SK-N-SH (cell line): ENCODE data around the gene GFOD2. TPM values are rescaled to one million over a fixed set of nuclear protein-coding genes. Genes with fewer than 3 reads are reported as not detected.

Source experiments
- CTCF ChIA-PET: fragments of 300-600, 350-600 bp; formaldehyde crosslinking; extraction: SDS; loops from one replicate; lab custom pipeline; 2021; lab: Yijun Ruan, JAX
- POLR2A ChIA-PET: fragments of 350-600 bp; sonication (Branson Sonifier 250); formaldehyde crosslinking; extraction: SDS; loops from one replicate; lab custom pipeline; 2020; ENCODE audit warnings: antibody characterized with exemption, inconsistent platforms; lab: Yijun Ruan, JAX
- DNase-seq: peaks from one replicate; pipeline ENCODE4 v3.0.0; 2012
- H2AFZ ChIP-seq: fragments of 200-600 bp; sonication (generic); 2 replicates; pipeline ENCODE4 v1.8.1; 2016; ENCODE audit warnings: antibody characterized with exemption, mild to moderate bottlenecking, low read depth
- H3F3A ChIP-seq: fragments of 200-600 bp; sonication (generic); replicated peaks from 2 replicates; pipeline ENCODE3; 2016; ENCODE audit warnings: antibody characterized with exemption, mild to moderate bottlenecking; ENCODE audit not compliant: insufficient read depth
- H3K27ac ChIP-seq, 2 experiments: fragments of 200-500 bp in 1 of 2; fragments of 200-600 bp in 1 of 2; sonication (Bioruptor generic) in 1 of 2; sonication (generic), shearing (Covaris generic) in 1 of 2; 2 replicates each; pipeline versions ENCODE4 v1.5.1 to v1.6.1; 2014 to 2016; ENCODE audit warnings: low read depth in 2 of 2, inconsistent platforms in 1 of 2, low read length in 1 of 2, mild to moderate bottlenecking in 1 of 2, mixed read lengths in 1 of 2
- H3K27me3 ChIP-seq: fragments of 200-600 bp; sonication (generic), shearing (Covaris generic); 2 replicates; pipeline ENCODE4 v1.6.1; 2016; ENCODE audit warnings: mixed run types; ENCODE audit not compliant: insufficient read depth
- H3K36me3 ChIP-seq, 2 experiments: fragments of 200-500 bp in 1 of 2; fragments of 200-600 bp in 1 of 2; sonication (Bioruptor generic) in 1 of 2; sonication (generic) in 1 of 2; replicated peaks in 1 of 2; 2 replicates each; pipeline versions ENCODE3 to v1.5.1; 2014 to 2016; ENCODE audit warnings: low read length in 1 of 2, mild to moderate bottlenecking in 1 of 2; ENCODE audit not compliant: insufficient read depth in 2 of 2, control insufficient read depth in 1 of 2
- H3K4me1 ChIP-seq, 2 experiments: fragments of 200-500 bp in 1 of 2; fragments of 200-600 bp in 1 of 2; sonication (Bioruptor generic) in 1 of 2; sonication (generic), shearing (Covaris generic) in 1 of 2; 2 replicates each; pipeline versions ENCODE4 v1.5.1 to v1.6.1; 2014 to 2016; ENCODE audit warnings: low read depth in 1 of 2, low read length in 1 of 2, mixed run types in 1 of 2; ENCODE audit not compliant: insufficient read depth in 2 of 2, control insufficient read depth in 1 of 2
- H3K4me2 ChIP-seq: fragments of 200-600 bp; sonication (generic), shearing (Covaris generic); 2 replicates; pipeline ENCODE4 v1.6.1; 2017; ENCODE audit warnings: mixed run types
- H3K4me3 ChIP-seq, 2 experiments: fragments of 200-500 bp in 1 of 2; fragments of 200-600 bp in 1 of 2; sonication (Bioruptor generic) in 1 of 2; sonication (generic), shearing (Covaris generic) in 1 of 2; 2 replicates each; pipeline versions ENCODE4 v1.5.1 to v1.8.1; 2014 to 2016; ENCODE audit warnings: low read depth in 2 of 2, inconsistent platforms in 1 of 2, low read length in 1 of 2, mild to moderate bottlenecking in 1 of 2, mixed read lengths in 1 of 2, moderate library complexity in 1 of 2
- H3K79me2 ChIP-seq: fragments of 200-600 bp; sonication (generic); 2 replicates; pipeline ENCODE4 v1.8.1; 2017; ENCODE audit warnings: mild to moderate bottlenecking; ENCODE audit not compliant: insufficient read depth
- H3K9ac ChIP-seq: fragments of 200-600 bp; sonication (generic); 2 replicates; pipeline ENCODE4 v1.6.1; 2017; ENCODE audit warnings: mixed run types
- H3K9me2 ChIP-seq: fragments of 200-600 bp; sonication (generic); 2 replicates; pipeline ENCODE4 v1.6.1; 2017; ENCODE audit warnings: mixed run types
- H3K9me3 ChIP-seq: fragments of 200-600 bp; sonication (generic); 2 replicates; pipeline ENCODE4 v1.6.1; 2017; ENCODE audit warnings: mixed run types, mild to moderate bottlenecking, moderate library complexity
- H4K20me1 ChIP-seq: fragments of 200-600 bp; sonication (generic); 2 replicates; pipeline ENCODE4 v1.6.1; 2017; ENCODE audit warnings: mild to moderate bottlenecking, mixed run types; ENCODE audit not compliant: insufficient read depth
- CTCF ChIP-seq: fragments of 200-600 bp; sonication (generic); IDR thresholded peaks from 2 replicates; pipeline ENCODE4 v1.6.1; 2017; ENCODE audit warnings: antibody characterized with exemption, mild to moderate bottlenecking, moderate library complexity
- ELF1 ChIP-seq: IDR thresholded peaks from 2 replicates; pipeline ENCODE4 v1.4.0; 2012
- EP300 ChIP-seq, 2 experiments: IDR thresholded peaks; 2 replicates each; pipeline versions ENCODE4 v1.4.0 to v1.6.1; 2012; ENCODE audit warnings: borderline replicate concordance in 1 of 2, low read depth in 1 of 2, low read length in 1 of 2
- EZH2phosphoT487 ChIP-seq: fragments of 200-600 bp; sonication (generic); IDR thresholded peaks from 2 replicates; pipeline ENCODE4 v1.6.1; 2017; ENCODE audit warnings: low read depth, mixed run types, mild to moderate bottlenecking, antibody characterized with exemption, moderate library complexity, borderline replicate concordance
- JUND ChIP-seq: IDR thresholded peaks from 2 replicates; pipeline ENCODE4 v1.4.0; 2012
- MEF2A ChIP-seq: IDR thresholded peaks from 2 replicates; pipeline ENCODE4 v1.4.0; 2012; ENCODE audit warnings: low read depth, borderline replicate concordance
- NRF1 ChIP-seq: IDR thresholded peaks from 2 replicates; pipeline ENCODE4 v1.6.1; 2012; ENCODE audit warnings: low read depth, mild to moderate bottlenecking, low read length
- PBX3 ChIP-seq: IDR thresholded peaks from 2 replicates; pipeline ENCODE4; 2012
- RFX5 ChIP-seq: IDR thresholded peaks from 2 replicates; pipeline ENCODE4 v1.6.1; 2012; ENCODE audit warnings: mild to moderate bottlenecking, improper control_type of control experiment, low read length
- RXRA ChIP-seq: IDR thresholded peaks from 2 replicates; pipeline ENCODE4 v1.4.0; 2012; ENCODE audit warnings: low read depth, mild to moderate bottlenecking, borderline replicate concordance
- SMC3 ChIP-seq: IDR thresholded peaks from 2 replicates; pipeline ENCODE4 v1.6.1; 2012; ENCODE audit warnings: low read depth, low read length, improper control_type of control experiment
- YY1 ChIP-seq: IDR thresholded peaks from 2 replicates; pipeline ENCODE4 v1.4.0; 2012; ENCODE audit warnings: low read depth, mild to moderate bottlenecking
- WGBS: methylation state at CpG from one replicate; pipeline ENCODE4 v1.1.6; 2017; ENCODE audit warnings: low lambda C conversion rate; 5-methylcytosine and 5-hydroxymethylcytosine counted together
- polyA plus RNA-seq, 3 experiments: library from polyadenylated mRNA; depleted of rRNA; stranded (reverse); fragments of >200 nt; gene quantifications; 2 replicates each; pipeline ENCODE4 v1.2.3, GENCODE V29; 2012

GFOD2 gene
- polyA plus RNA-seq, 1 of the 3 experiments (the other 2 are of a cell fraction), result 19.0 TPM

GRCh38 chr16:67709050-67709449, 10.1 kb downstream of the GFOD2 start:
- CTCF ChIA-PET, result interaction anchor here (1.1 to 2.5 kb wide), 3 partner anchors 41 to 107 kb away, joined by 3 to 9 read pairs (median 4); partner anchors contain the start of gene CARMIL2
- 100% methylated on average over 1 of the region's 1 CpG for WGBS
- no peak overlapping the region for H2AFZ ChIP-seq
- H3K27me3 ChIP-seq, result no peaks in the 10 kb centered on the region
- peaks cover 6% of the 10 kb centered on the region for H3F3A ChIP-seq
- POLR2A ChIA-PET, result no interaction called here
- H3K4me2 ChIP-seq, result no peak overlapping the region
- H3K27ac ChIP-seq, result no peak overlapping the region
- H3K4me1 ChIP-seq, result peaks cover 0 to 12% of the 10 kb centered on the region in 2 experiments; a peak in 1 of 4 replicates
- H3K9me2 ChIP-seq, result no peaks in the 10 kb centered on the region
- TF ChIP-seq EZH2phosphoT487, result no peak
- TF ChIP-seq, all 33 proteins: peak for 0
- peaks cover 27% of the 10 kb centered on the region for H4K20me1 ChIP-seq
- no peaks in the 10 kb centered on the region for H3K9me3 ChIP-seq
- H3K36me3 ChIP-seq, result peaks cover 0 to 2% of the 10 kb centered on the region in 2 experiments
- no peak overlapping the region for H3K9ac ChIP-seq
- DNase-seq, result no peak
- H3K79me2 ChIP-seq, result peaks cover 89% of the 10 kb centered on the region
- no peak overlapping the region for H3K4me3 ChIP-seq

- ChIA-PET CTCF (interaction anchor here (1.1 to 2.5 kb wide), 2 partner anchors 40 to 108 kb away, joined by 3 to 9 read pairs; no protein-coding TSS in a partner anchor), POLR2A (no interaction called here)
- Histone ChIP-seq H3K79me2 (peaks cover 89% of the 10 kb centered on the region), H3K27me3 (no peaks in the 10 kb centered on the region), H3K4me3 (no peak overlapping the region), H3K4me2 (no peak overlapping the region), H3K9me3 (no peaks in the 10 kb centered on the region), H3K36me3 (peaks cover 0 to 2% of the 10 kb centered on the region in 2 experiments), H3K4me1 (peaks cover 0 to 12% of the 10 kb centered on the region in 2 experiments; a peak in 1 of 4 replicates), H4K20me1 (peaks cover 23% of the 10 kb centered on the region), H2AFZ (no peak overlapping the region), H3K27ac (no peak overlapping the region), H3F3A (peaks cover 8% of the 10 kb centered on the region), H3K9ac (no peak overlapping the region), H3K9me2 (no peaks in the 10 kb centered on the region)
- no peak for DNase-seq
- TF ChIP-seq SMC3 (no peak), PBX3 (no peak), ELF1 (no peak), CTCF (no peak), RXRA (no peak), RFX5 (no peak), MEF2A (no peak), YY1 (no peak), JUND (no peak), EZH2phosphoT487 (no peak), NRF1 (no peak), EP300 (IDR thresholded peaks at IDR 0.05; ENCODE audit: borderline replicate concordance in 1 of 2, low read depth in 1 of 2, low read length in 1 of 2) (no peak)
- 100% methylated on average over 2 of the region's 2 CpGs for WGBS
Observed at GRCh38 chr16:67708368-67708771, 10.7 kb downstream of the GFOD2 start.
